GM12801 (cell line): ENCODE measurements around the gene CLCN7.

Experiments
- CTCF ChIP-seq: IDR thresholded peaks from one replicate; pipeline ENCODE4 v1.5.1; 2011; ENCODE audit warnings: control low read depth; ENCODE audit not compliant: insufficient read length; ENCODE audit errors: extremely low read depth

CLCN7 gene

GRCh38 chr16:1443980-1444729, 30.7 kb downstream of the CLCN7 start, which contains the start of gene CCDC154:
Gene CCDC154 (minus strand): TSS chr16:1444556. CDS start chr16:1444322, 234 bp downstream.
- no peak for TF ChIP-seq CTCF

- TF ChIP-seq CTCF: no peak
These were observed 31.3 kb downstream of the CLCN7 start for GRCh38 chr16:1443403-1443973.

- no peak for TF ChIP-seq CTCF
These were observed 32.1 kb downstream of the CLCN7 start for GRCh38 chr16:1442697-1443096.

- no peak for TF ChIP-seq CTCF
These were observed 33.4 kb downstream of the CLCN7 start for GRCh38 chr16:1441391-1441829.

GRCh38 chr16:1439058-1439698, 35.6 kb downstream of the CLCN7 start:
- no peak for TF ChIP-seq CTCF

- no peak for TF ChIP-seq CTCF
These were observed 36.4 kb downstream of the CLCN7 start for GRCh38 chr16:1438229-1439057.

GRCh38 chr16:1437606-1438005, 37.2 kb downstream of the CLCN7 start:
- no peak for TF ChIP-seq CTCF
